H9 (cell line): ENCODE results near the gene HAND1. TPM values are rescaled to one million over a fixed set of nuclear protein-coding genes. Genes with fewer than 3 reads are reported as not detected.

Experiments
- DNase-seq: peaks from one replicate; pipeline ENCODE4 v3.0.0-alpha.2; 2017
- H2AFZ ChIP-seq: one replicate; pipeline ENCODE4 v1.6.1; 2013; ENCODE audit warnings: mild to moderate bottlenecking, low read length, control low read depth, moderate library complexity
- H2AK5ac ChIP-seq: 2 replicates; pipeline ENCODE4 v1.6.1; 2013; ENCODE audit warnings: low read length, control low read depth, mixed read lengths; ENCODE audit not compliant: insufficient read length
- H2BK120ac ChIP-seq: one replicate; pipeline ENCODE4 v1.6.1; 2013; ENCODE audit warnings: low read depth, mild to moderate bottlenecking, low read length, control low read depth, inconsistent platforms; ENCODE audit not compliant: poor library complexity, severe bottlenecking
- H2BK12ac ChIP-seq: 2 replicates; pipeline ENCODE4 v1.6.1; 2013; ENCODE audit warnings: low read length, control low read depth, mixed read lengths, low read depth; ENCODE audit not compliant: insufficient read length
- H2BK15ac ChIP-seq: 2 replicates; pipeline ENCODE4 v1.6.1; 2013; ENCODE audit warnings: low read depth, low read length, control low read depth
- H2BK20ac ChIP-seq: one replicate; pipeline ENCODE4 v1.6.1; 2013; ENCODE audit warnings: low read depth, mild to moderate bottlenecking, low read length, control low read depth, inconsistent platforms; ENCODE audit not compliant: poor library complexity, severe bottlenecking
- H2BK5ac ChIP-seq: 2 replicates; pipeline ENCODE4 v1.6.1; 2013; ENCODE audit warnings: low read length, control low read depth, mixed read lengths; ENCODE audit not compliant: insufficient read length
- H3K14ac ChIP-seq: 2 replicates; pipeline ENCODE4 v1.6.1; 2013; ENCODE audit warnings: low read length, control low read depth; ENCODE audit not compliant: insufficient read depth
- H3K18ac ChIP-seq: 2 replicates; pipeline ENCODE4 v1.6.1; 2013; ENCODE audit warnings: low read depth, mild to moderate bottlenecking, mixed read lengths, low read length, control low read depth; ENCODE audit not compliant: insufficient read length
- H3K23ac ChIP-seq: 2 replicates; pipeline ENCODE4 v1.6.1; 2013; ENCODE audit warnings: low read length, control low read depth, mixed read lengths, low read depth; ENCODE audit not compliant: insufficient read length
- H3K23me2 ChIP-seq: 2 replicates; pipeline ENCODE4 v1.6.1; 2013; ENCODE audit warnings: low read depth, mild to moderate bottlenecking, mixed read lengths, low read length, control low read depth; ENCODE audit not compliant: insufficient read length, poor library complexity, severe bottlenecking
- H3K27ac ChIP-seq: 2 replicates; pipeline ENCODE4 v1.5.1; 2013; ENCODE audit warnings: low read length, control low read depth, mixed read lengths, low read depth; ENCODE audit not compliant: insufficient read length
- H3K27me3 ChIP-seq: 2 replicates; pipeline ENCODE4 v1.6.1; 2013; ENCODE audit warnings: low read length, control low read depth, inconsistent platforms; ENCODE audit not compliant: insufficient read depth
- H3K4ac ChIP-seq: 2 replicates; pipeline ENCODE4 v1.6.1; 2013; ENCODE audit warnings: low read depth, mild to moderate bottlenecking, control low read depth, inconsistent platforms, low read length, moderate library complexity
- H3K4me1 ChIP-seq: 2 replicates; pipeline ENCODE4 v1.6.1; 2013; ENCODE audit warnings: low read length, control low read depth, inconsistent platforms; ENCODE audit not compliant: insufficient read depth
- H3K4me2 ChIP-seq: 2 replicates; pipeline ENCODE4 v1.6.1; 2013; ENCODE audit warnings: low read length, control low read depth, mixed read lengths; ENCODE audit not compliant: insufficient read length, insufficient read depth
- H3K56ac ChIP-seq: 2 replicates; pipeline ENCODE4 v1.6.1; 2013; ENCODE audit warnings: low read depth, mild to moderate bottlenecking, mixed read lengths, low read length, control low read depth; ENCODE audit not compliant: insufficient read length
- H3K79me1 ChIP-seq: 2 replicates; pipeline ENCODE4 v1.6.1; 2013; ENCODE audit warnings: low read depth, mild to moderate bottlenecking, moderate library complexity, low read length, control low read depth, inconsistent platforms; ENCODE audit not compliant: insufficient read depth, poor library complexity, severe bottlenecking
- H3K79me2 ChIP-seq: 2 replicates; pipeline ENCODE4 v1.6.1; 2013; ENCODE audit warnings: low read length, control low read depth, inconsistent platforms; ENCODE audit not compliant: insufficient read depth
- H3K9ac ChIP-seq: 2 replicates; pipeline ENCODE4 v1.6.1; 2013; ENCODE audit warnings: low read length, control low read depth, mixed read lengths; ENCODE audit not compliant: insufficient read length; ENCODE audit errors: extremely low read depth
- H3K9me3 ChIP-seq: one replicate; pipeline ENCODE4 v1.6.1; 2013; ENCODE audit warnings: low read depth, low read length, inconsistent platforms; ENCODE audit not compliant: control insufficient read depth
- H3T11ph ChIP-seq: one replicate; pipeline ENCODE4 v1.6.1; 2013; ENCODE audit warnings: mild to moderate bottlenecking, low read length, control low read depth, inconsistent platforms
- H4K20me1 ChIP-seq: one replicate; pipeline ENCODE4 v1.6.1; 2013; ENCODE audit not compliant: control insufficient read depth, insufficient read length, insufficient read depth
- H4K5ac ChIP-seq: 2 replicates; pipeline ENCODE4 v1.6.1; 2013; ENCODE audit warnings: low read depth, mild to moderate bottlenecking, mixed read lengths, low read length, control low read depth; ENCODE audit not compliant: insufficient read length
- H4K8ac ChIP-seq: replicated peaks from 2 replicates; pipeline ENCODE4 v1.6.1; 2013; ENCODE audit warnings: low read length, control low read depth, mixed read lengths, low read depth; ENCODE audit not compliant: insufficient read length
- H4K91ac ChIP-seq: 2 replicates; pipeline ENCODE4 v1.6.1; 2013; ENCODE audit warnings: low read depth, mild to moderate bottlenecking, moderate library complexity, mixed read lengths, low read length, control low read depth; ENCODE audit not compliant: insufficient read length
- H3K27ac Mint-ChIP-seq, 3 experiments: 2 replicates in 2 of 3; 3 replicates in 1 of 3; pipeline ENCODE4 v1.8.0; 2020 to 2021; ENCODE audit warnings: mixed read lengths in 3 of 3, mild to moderate bottlenecking in 1 of 3, moderate library complexity in 1 of 3
- H3K27me3 Mint-ChIP-seq: 2 replicates; pipeline ENCODE4 v1.8.0; 2021; ENCODE audit warnings: low read depth, mild to moderate bottlenecking, moderate library complexity, mixed read lengths
- H3K36me3 Mint-ChIP-seq, 3 experiments: 2 replicates in 2 of 3; 3 replicates in 1 of 3; pipeline ENCODE4 v1.8.0; 2020 to 2021; ENCODE audit warnings: low read depth in 3 of 3, mixed read lengths in 3 of 3; ENCODE audit not compliant: insufficient read depth in 1 of 3
- H3K4me1 Mint-ChIP-seq, 2 experiments: 2 replicates each; pipeline ENCODE4 v1.8.0; 2020; ENCODE audit warnings: mixed read lengths in 2 of 2
- H3K4me3 Mint-ChIP-seq, 2 experiments: 2 replicates in 1 of 2; 3 replicates in 1 of 2; pipeline ENCODE4 v1.8.0; 2020 to 2021; ENCODE audit warnings: mild to moderate bottlenecking in 2 of 2, mixed read lengths in 2 of 2, moderate library complexity in 1 of 2
- H3K9me3 Mint-ChIP-seq, 2 experiments: 2 replicates in 1 of 2; 3 replicates in 1 of 2; pipeline ENCODE4 v1.8.0; 2020; ENCODE audit warnings: mild to moderate bottlenecking in 2 of 2, mixed read lengths in 2 of 2, moderate library complexity in 1 of 2
- WGBS: extraction: QIAGEN DNeasy Blood & Tissue Kit; methylation state at CpG from one replicate; pipeline ENCODE4 v1.1.7; 2013; ENCODE audit warnings: missing lambda C conversion rate, low lambda C conversion rate, mixed read lengths; ENCODE audit not compliant: insufficient read length; ENCODE audit errors: extremely low coverage; 5-methylcytosine and 5-hydroxymethylcytosine counted together
- total RNA-seq: library from RNA; stranded (reverse); gene quantifications from 2 replicates; pipeline ENCODE4 v1.2.1, GENCODE V29; 2021
- TF ChIP-seq, protein P1 (sequence below): fragments of 200-600 bp; sonication (generic); conservative IDR thresholded peaks from 3 replicates; pipeline ENCODE4 v1.8.0; 2021; ENCODE audit warnings: antibody characterized with exemption, mild to moderate bottlenecking

Gene HAND1
- total RNA-seq, 1 experiment from 2014 or later, result not detected

DNA sequence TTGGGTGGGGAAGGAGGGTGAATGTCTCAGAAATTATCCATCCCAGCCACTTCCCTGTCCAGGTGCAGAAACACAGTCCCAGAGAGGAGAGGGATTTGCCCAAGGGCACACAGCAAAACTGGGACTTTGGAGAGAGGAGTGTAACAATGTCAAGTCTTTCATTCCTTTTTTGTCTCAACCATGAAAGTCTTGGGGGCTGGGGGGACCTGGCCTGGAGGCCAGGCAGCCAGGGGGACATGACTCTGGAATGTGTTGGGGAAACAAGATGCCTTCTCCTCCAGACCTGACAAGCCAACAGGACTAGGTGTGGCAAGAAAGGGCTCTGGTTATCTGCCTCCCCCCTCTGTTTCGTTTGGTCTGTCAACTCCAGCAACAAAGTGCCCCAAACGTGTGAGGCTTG, 13.9 kb upstream of the HAND1 start:
- Histone ChIP-seq H3K79me1 (no peaks in the 10 kb centered on the region), H2BK120ac (no peak overlapping the region), H3K23me2 (peaks cover 2% of the 10 kb centered on the region), H3K27ac (no peak overlapping the region), H3K9ac (no peak overlapping the region), H3T11ph (no peak overlapping the region), H2AFZ (no peak overlapping the region), H4K8ac (no peak overlapping the region), H3K23ac (no peak overlapping the region), H2BK12ac (no peak overlapping the region), H2BK20ac (no peak overlapping the region), H2AK5ac (no peak overlapping the region), H3K14ac (no peak overlapping the region), H3K18ac (no peak overlapping the region), H4K91ac (no peak overlapping the region), H3K27me3 (peaks cover 9% of the 10 kb centered on the region; the same call in 1 of the 2 replicates), H3K4me2 (no peak overlapping the region), H3K79me2 (no peaks in the 10 kb centered on the region), H3K4ac (no peak overlapping the region), H2BK15ac (no peak overlapping the region), H3K4me1 (no peaks in the 10 kb centered on the region), H4K20me1 (no peaks in the 10 kb centered on the region), H3K56ac (no peak overlapping the region), H3K9me3 (no peaks in the 10 kb centered on the region), H4K5ac (no peak overlapping the region), H2BK5ac (no peak overlapping the region)
- Mint-ChIP-seq H3K9me3 (no peaks in the 10 kb centered on the region), H3K27ac (no peak overlapping the region), H3K4me1 (peaks cover 0 to 6% of the 10 kb centered on the region in 2 experiments; a peak in 1 of 4 replicates), H3K36me3 (no peaks in the 10 kb centered on the region), H3K4me3 (no peak overlapping the region), H3K27me3 (peaks cover 82% of the 10 kb centered on the region)
- TF ChIP-seq, protein P1, sequence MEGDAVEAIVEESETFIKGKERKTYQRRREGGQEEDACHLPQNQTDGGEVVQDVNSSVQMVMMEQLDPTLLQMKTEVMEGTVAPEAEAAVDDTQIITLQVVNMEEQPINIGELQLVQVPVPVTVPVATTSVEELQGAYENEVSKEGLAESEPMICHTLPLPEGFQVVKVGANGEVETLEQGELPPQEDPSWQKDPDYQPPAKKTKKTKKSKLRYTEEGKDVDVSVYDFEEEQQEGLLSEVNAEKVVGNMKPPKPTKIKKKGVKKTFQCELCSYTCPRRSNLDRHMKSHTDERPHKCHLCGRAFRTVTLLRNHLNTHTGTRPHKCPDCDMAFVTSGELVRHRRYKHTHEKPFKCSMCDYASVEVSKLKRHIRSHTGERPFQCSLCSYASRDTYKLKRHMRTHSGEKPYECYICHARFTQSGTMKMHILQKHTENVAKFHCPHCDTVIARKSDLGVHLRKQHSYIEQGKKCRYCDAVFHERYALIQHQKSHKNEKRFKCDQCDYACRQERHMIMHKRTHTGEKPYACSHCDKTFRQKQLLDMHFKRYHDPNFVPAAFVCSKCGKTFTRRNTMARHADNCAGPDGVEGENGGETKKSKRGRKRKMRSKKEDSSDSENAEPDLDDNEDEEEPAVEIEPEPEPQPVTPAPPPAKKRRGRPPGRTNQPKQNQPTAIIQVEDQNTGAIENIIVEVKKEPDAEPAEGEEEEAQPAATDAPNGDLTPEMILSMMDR, result no peak
- no peak for DNase-seq
- WGBS, result no CpG with 5 or more reads among the region's 2 CpGs
